Mucosa of descending colon (tissue), 3 donors: ENCODE measurements around the gene NPEPL1. TPM values are rescaled to one million over a fixed set of nuclear protein-coding genes. Genes with fewer than 3 reads are reported as not detected.

Experiments
- ATAC-seq: fragments of 200-7000 bp; cut with Tn5 transposase; one replicate; pipeline ENCODE4 v1.9.1; 2020; ENCODE audit warnings: mild to moderate bottlenecking, moderate library complexity
- DNase-seq, 3 donors: peaks; one replicate each; pipeline ENCODE4 v3.0.0-alpha.2; 2020
- H3K36me3 ChIP-seq: fragments of 200-600 bp; one replicate; pipeline ENCODE4 v1.8.0; 2021; ENCODE audit warnings: low read depth, mild to moderate bottlenecking
- H3K4me1 ChIP-seq: fragments of 200-600 bp; one replicate; pipeline ENCODE4 v1.8.0; 2021; ENCODE audit warnings: low read depth, mild to moderate bottlenecking
- H3K4me3 ChIP-seq: fragments of 200-600 bp; one replicate; pipeline ENCODE4 v1.8.0; 2021; ENCODE audit warnings: mild to moderate bottlenecking
- H3K9me3 ChIP-seq: fragments of 200-600 bp; one replicate; pipeline ENCODE4 v1.8.0; 2021; ENCODE audit warnings: mild to moderate bottlenecking
- intact Hi-C, 2 donors: fragments of 100-400 bp; cut with DNase I in 1 of 2; cut with micrococcal nuclease in 1 of 2; formaldehyde crosslinking; loops; one replicate each; pipeline versions ENCODE4 v1.11.0 to v1.11.1; 2022; cut with DNase I, micrococcal nuclease
- total RNA-seq, 3 donors: library from RNA; stranded (reverse); fragmentation: NEBNext Ultra II Directional in 2 of 3; extraction: Animal tissue kit (Norgen Biotek cat#: 25700) in 2 of 3; gene quantifications; one replicate each; pipeline versions ENCODE4 v1.2.1 to v1.2.4, GENCODE V29; 2021 to 2023
- TF ChIP-seq, protein P1 (sequence below): fragments of 200-600 bp; IDR thresholded peaks from one replicate; pipeline ENCODE4 v1.8.0; 2022; ENCODE audit warnings: antibody characterized with exemption, mild to moderate bottlenecking
- donor health status: DM: no; HTN: no; CAD: no; lungs with moderate emphysema.
- donor health status: DM: no; HTN: no; CAD: no.
- donor health status: DM: no; HTN: yes; CAD: no.

The NPEPL1 gene
- total RNA-seq, 3 donors from 2014 or later: 26.8 to 41.6 (median 30.8) TPM

DNA sequence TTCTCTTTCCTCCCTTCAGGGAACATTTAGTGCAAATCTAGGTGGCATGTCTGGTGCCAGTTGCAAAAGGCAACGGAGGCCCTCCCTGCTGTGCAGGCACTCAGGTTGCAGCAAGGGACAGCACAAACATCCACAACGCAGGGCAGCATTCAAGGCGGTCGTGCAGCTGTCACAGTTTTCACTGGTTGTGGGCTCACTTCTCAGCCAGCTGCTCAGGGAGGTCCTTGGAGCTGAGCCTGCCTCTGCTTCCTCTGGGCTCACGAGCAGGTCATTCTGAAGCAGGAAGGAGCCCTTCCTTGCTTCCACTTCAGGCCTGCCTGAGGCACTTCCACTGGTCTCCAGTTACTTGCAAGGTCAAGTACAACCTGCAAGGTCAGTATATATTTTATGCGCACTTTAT is 3.8 kb upstream of the NPEPL1 start:
- no peaks in the 10 kb centered on the region for H3K36me3 ChIP-seq
- H3K9me3 ChIP-seq: no peaks in the 10 kb centered on the region
- ATAC-seq: no peak
- H3K4me1 ChIP-seq: peaks cover 8% of the 10 kb centered on the region
- H3K4me3 ChIP-seq: no peak overlapping the region
- no peak for DNase-seq
- TF ChIP-seq, protein P1, sequence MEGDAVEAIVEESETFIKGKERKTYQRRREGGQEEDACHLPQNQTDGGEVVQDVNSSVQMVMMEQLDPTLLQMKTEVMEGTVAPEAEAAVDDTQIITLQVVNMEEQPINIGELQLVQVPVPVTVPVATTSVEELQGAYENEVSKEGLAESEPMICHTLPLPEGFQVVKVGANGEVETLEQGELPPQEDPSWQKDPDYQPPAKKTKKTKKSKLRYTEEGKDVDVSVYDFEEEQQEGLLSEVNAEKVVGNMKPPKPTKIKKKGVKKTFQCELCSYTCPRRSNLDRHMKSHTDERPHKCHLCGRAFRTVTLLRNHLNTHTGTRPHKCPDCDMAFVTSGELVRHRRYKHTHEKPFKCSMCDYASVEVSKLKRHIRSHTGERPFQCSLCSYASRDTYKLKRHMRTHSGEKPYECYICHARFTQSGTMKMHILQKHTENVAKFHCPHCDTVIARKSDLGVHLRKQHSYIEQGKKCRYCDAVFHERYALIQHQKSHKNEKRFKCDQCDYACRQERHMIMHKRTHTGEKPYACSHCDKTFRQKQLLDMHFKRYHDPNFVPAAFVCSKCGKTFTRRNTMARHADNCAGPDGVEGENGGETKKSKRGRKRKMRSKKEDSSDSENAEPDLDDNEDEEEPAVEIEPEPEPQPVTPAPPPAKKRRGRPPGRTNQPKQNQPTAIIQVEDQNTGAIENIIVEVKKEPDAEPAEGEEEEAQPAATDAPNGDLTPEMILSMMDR: no peak
- intact Hi-C loops: no loop called here

DNA sequence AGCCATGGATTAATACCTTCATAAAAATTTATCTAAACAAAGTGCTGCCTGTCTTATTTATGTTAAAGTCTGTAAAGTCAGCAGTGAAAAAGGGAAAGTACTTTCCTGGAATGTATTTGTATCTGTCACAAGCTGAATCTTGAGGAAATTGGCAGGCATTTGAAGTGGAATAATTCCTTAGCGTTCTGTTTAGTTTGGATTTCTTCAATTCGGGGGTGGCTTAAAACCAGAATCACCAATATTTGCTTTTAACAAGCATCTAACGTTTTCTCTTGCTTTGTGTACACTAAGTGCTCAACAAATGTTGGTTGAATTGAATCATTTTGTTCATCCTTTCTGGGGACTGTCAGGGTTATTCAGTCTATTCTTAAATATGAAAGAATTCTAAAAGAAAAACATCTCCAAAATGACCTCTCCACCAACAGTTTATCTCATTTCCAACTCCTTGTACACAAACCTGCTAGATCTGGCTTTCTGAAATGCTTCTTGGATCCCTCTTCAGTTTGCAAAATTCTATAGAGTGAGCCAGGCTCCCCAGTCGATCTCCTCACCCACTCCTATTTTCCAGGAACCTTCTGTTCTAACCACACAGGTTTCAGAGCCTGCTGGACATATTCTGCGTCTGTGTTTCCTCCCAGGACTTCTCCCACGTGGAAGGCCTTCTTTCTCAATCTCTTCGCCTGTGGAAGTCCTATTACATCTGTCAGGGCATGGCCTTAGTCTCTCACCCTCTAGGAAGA is 2.0 kb upstream of the NPEPL1 start:
- ATAC-seq (no peak), DNase-seq (no peak)
- Histone ChIP-seq H3K36me3 (no peaks in the 10 kb centered on the region), H3K4me3 (no peak overlapping the region), H3K9me3 (no peaks in the 10 kb centered on the region), H3K4me1 (peaks cover 16% of the 10 kb centered on the region)
- TF ChIP-seq, protein P1: no peak
- intact Hi-C loops: no loop called here

DNA sequence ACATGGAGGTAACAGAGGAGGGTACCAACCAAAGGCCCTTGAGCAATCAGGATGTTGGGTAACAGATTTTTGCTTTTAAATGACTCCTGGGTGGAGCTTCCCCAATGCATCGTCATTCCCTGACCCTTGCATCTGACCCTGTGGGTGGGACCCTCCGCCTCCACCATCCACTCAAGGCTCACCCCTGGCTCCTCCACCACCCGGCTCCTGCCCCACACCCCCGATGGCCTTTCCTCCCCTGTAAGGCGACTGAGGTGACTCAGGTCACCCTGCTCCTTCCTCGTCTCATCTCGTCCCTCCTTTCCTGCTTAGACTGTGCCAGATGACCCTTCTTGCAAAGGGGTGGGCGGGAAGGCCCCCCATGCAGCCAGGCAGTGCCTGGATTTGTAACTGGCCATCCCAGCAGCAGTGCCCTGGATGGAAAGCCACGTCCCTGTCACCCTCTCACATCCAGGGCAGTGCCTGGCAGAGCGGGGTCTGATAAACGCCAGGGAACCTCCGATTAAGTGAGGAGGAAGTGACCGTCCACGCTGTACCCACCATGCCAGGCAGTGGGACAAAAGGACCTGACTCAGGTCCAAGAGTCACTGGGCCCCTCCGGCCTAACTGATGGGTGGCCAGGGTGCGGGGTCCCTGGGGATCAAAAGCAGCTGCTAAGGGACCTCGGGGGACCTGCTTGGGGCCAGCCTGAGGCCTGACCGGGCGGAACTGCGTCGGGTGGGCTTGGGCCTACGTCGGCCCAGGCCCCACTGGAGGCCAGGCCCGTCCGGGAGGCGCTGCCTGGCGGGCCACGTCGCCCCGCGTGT is 624 bp upstream of the NPEPL1 start:
- H3K4me1 ChIP-seq: peaks cover 16% of the 10 kb centered on the region
- intact Hi-C loops: no loop called here

DNA sequence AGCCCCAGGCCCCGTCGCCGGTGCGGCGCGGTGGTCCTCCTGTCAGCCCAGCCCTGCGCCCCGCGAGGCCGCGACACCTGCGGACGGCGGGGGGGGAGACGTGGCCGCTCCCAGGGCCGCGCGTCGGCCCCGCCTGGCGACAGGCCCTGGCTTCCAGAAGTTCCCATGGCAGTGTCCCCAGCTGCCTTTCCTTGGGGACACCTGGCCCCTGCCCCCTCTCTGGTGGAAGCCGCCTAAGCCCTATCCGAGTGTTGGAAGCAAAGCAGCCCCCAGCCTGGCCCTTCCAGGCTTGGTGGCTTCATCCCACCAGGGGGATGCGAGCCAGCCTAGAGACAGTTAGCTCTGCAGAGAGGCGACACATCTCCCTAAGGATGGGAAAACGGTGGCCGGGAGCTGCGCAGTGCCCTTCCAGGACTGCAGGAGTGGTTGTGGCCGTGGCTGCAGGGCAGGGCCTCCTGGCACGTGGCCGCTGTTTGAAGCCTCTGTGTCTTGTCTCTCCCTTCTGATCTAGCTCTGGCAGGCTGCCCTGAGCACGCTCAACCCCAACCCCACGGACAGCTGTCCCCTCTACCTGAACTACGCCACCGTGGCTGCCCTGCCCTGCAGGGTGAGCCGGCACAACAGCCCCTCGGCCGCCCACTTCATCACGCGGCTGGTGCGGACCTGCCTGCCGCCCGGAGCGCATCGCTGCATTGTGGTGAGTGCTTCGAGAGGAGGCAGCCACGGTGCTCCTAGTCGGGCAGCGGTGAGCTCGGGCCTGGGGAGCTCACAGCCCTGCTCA is 816 bp downstream of the NPEPL1 start:
- TF ChIP-seq, protein P1: no peak
- DNase-seq (peak; percentile 35 to 66 (median 66)), ATAC-seq (peak; percentile 39)
- Histone ChIP-seq H3K9me3 (no peaks in the 10 kb centered on the region), H3K4me1 (peaks cover 16% of the 10 kb centered on the region), H3K36me3 (no peaks in the 10 kb centered on the region), H3K4me3 (no peak overlapping the region)
- intact Hi-C loops: no loop called here

More for the DNA sequence above, 624 bp upstream of the NPEPL1 start:
- ATAC-seq: peak; percentile 2
- peak in 2 of 3 donors; percentile 24 to 56 for DNase-seq
- no peaks in the 10 kb centered on the region for H3K36me3 ChIP-seq
- no peaks in the 10 kb centered on the region for H3K9me3 ChIP-seq
- TF ChIP-seq, protein P1: no peak
- no peak overlapping the region for H3K4me3 ChIP-seq

DNA sequence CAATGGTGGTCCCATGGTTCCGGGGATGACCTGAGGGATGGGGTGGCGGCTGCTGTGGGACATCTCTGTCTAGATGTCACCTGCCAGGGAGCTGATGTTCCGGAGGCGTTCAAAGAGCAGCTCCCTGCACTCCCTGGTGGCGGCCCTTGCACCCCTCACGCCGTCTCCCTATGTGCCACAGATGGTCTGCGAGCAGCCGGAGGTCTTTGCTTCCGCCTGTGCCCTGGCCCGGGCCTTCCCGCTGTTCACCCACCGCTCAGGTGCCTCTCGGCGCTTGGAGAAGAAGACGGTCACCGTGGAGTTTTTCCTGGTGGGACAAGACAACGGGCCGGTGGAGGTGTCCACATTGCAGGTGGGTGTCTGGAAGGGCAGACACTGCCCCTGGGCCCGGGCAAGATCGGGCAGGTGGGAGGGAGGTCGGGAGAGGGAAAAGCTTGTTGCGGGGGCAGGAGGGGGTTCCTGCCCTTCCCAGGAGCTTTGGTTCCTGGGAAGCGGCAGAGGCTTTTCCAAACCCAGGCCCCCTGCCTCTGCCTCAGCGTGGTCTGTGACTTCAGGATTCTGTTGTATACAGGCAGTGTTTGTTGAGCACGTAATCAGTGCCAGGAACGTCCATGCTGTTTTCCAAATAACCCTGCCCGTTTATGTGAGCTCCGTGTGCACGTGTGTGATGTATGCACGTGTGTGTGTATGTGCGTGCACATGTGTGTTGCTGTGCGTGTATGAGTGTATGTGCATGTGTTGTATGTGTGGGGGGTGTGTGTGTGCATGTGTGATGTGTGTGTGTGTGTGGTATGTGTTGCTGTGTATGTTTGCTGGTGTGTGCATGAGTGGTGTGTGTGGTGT is 1.9 kb downstream of the NPEPL1 start:
- H3K36me3 ChIP-seq: no peaks in the 10 kb centered on the region
- peaks cover 16% of the 10 kb centered on the region for H3K4me1 ChIP-seq
- H3K4me3 ChIP-seq: no peak overlapping the region
- intact Hi-C loops: no loop called here
- TF ChIP-seq, protein P1: no peak
- ATAC-seq (no peak), DNase-seq (peak in 1 of 3 donors; percentile 55)
- H3K9me3 ChIP-seq: no peaks in the 10 kb centered on the region
